Stimulated activated CD8-positive, alpha-beta memory T cell treated with anti-CD3 and anti-CD28 coated beads, Interleukin-15, amount 100 ng/mL, for 1 hour (primary cell): ENCODE data around the gene FASTKD1.

Experiments
- DNase-seq: peaks from one replicate; pipeline ENCODE4 v3.0.0-alpha.2; 2020; ENCODE audit warnings: low read depth

The FASTKD1 gene

DNA sequence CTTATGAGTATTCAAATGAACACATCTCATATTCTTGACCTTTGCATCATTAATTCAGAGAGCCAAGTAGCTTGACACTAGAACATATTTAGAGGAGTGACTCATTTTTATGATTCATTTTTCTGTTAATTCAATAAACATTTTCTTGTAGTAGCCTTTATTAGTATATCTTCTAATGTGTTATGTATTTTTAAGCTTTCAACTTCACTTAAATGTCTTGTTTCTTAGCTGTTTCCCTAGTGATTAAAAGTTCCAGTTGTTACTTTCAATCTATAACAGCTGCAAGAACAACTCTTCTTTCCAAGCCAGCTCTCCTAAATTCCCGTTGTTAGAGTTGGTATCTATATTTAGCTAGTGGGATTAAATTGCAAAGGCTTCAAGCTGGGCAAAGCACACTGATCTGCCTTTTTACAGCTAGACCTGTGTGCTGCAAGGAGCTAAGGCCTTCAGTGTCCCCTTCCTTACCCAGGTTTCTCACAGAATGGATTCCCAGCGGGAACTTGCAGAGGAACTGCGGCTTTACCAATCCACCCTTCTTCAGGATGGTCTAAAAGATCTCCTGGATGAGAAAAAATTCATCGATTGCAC, 64.3 kb downstream of the FASTKD1 start, which contains the start of gene KLHL41:
TSS of gene KLHL41 (plus strand) at position 405 of the 588 bp plus-strand sequence. CDS start at position 482, 77 bp downstream.
- DNase-seq = no peak

DNA sequence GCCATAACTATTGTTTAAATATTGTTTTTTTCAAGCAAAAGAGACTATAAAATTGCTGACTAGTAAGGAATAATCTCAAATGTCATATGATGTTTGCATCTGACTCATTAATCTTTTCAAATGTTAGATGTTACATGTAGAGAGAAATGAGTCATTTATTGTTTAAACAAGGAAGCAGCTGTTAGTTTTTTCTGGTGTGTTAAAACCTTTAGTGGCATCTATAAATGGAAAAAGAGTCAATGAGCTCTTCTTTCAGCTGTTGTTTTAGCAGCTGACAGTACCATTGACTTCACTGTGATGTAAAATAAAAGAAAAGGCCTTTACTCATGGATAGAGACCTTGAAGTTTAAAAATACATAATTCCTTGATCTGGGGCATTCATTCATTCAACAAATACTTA, 66.0 kb downstream of the FASTKD1 start:
- no peak for DNase-seq

DNA sequence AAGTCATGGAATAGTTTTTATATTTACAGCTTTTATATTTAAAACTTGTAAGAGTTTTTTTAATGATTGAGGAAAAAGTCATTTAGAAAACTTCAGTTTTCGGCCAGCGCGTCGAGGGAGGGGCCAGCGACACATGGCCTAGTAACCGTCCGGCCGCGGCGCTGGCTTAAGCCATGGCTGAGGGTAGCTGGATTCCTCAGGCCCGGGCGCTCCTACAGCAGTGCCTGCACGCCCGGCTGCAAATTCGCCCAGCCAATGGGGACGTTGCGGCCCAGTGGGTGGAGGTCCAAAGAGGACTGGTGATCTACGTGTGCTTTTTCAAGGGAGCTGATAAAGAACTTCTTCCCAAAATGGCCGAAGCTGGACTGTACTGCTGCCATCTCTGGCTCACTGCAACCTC, 69.0 kb downstream of the FASTKD1 start:
- no peak for DNase-seq

GRCh38 chr2:169495310-169495928, 78.2 kb downstream of the FASTKD1 start:
- no peak for DNase-seq

DNA sequence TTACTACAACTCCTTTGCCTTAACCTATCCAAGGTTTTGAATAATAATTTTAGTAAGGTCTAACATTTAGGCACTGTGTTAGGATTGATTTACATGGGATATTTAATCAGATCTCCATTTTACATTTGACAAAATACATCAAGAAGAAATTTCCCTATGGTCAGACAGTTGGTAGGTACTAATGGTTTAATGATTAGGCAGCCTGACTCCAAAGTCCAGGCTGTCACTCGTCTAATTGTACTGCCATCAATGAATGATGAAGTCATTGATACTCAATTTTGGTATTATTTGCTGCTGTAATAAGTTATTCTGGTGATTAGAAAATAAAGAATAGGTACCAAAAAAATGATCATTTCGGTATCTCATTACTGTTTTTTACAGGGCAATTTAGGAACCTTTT, 80.3 kb downstream of the FASTKD1 start:
- DNase-seq = no peak

- no peak for DNase-seq
Measured at GRCh38 chr2:169491378-169491777, 82.3 kb downstream of the FASTKD1 start.

- no peak for DNase-seq
Measured at GRCh38 chr2:169490834-169491233, 82.8 kb downstream of the FASTKD1 start.

DNA sequence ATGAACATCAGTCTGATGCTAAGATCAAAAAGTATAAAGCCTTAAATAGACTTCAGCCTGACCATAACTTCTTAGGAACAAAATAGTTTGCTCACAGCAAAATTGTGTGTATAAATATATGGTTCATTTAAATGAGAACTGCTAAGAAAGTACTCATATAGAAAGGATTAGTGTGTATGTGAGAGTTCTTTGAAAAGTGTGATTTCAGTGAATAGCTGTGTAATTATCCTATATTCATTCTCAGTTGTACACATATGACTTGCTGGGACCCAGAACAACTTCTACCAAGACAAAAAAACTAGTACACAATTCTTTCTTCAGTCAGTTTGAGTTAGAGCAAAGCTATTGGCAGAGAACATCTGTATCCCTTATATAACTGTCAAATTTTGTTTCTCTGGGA, 87.2 kb downstream of the FASTKD1 start:
- no peak for DNase-seq

DNA sequence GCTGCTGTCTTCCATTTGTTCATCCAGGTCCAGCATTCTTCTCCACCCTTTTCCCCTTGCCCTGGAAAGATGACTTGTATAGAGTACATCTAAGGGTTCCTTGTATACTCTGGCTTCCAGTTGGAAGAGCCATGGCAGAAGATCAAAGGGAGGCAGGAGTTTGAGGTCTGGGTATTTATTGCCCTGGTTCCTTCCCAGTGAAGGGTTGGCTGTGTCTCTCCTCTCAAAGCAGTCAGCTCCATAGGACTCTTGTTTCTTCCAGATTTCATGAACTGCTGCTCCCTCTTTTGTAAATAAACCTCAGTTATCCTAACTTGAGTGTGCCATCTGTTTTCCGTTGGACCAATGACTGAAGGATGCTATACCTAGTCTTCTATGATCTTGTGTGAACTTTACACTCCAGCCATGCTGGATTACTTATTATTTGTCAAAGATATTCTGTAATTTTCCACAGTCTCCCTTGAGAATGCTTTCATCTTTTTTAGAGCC, 88.0 kb downstream of the FASTKD1 start:
- no peak for DNase-seq

GRCh38 chr2:169480079-169480465, 93.6 kb downstream of the FASTKD1 start:
- DNase-seq = no peak
